ENCODE results near the gene SLC8A2.

DNA sequence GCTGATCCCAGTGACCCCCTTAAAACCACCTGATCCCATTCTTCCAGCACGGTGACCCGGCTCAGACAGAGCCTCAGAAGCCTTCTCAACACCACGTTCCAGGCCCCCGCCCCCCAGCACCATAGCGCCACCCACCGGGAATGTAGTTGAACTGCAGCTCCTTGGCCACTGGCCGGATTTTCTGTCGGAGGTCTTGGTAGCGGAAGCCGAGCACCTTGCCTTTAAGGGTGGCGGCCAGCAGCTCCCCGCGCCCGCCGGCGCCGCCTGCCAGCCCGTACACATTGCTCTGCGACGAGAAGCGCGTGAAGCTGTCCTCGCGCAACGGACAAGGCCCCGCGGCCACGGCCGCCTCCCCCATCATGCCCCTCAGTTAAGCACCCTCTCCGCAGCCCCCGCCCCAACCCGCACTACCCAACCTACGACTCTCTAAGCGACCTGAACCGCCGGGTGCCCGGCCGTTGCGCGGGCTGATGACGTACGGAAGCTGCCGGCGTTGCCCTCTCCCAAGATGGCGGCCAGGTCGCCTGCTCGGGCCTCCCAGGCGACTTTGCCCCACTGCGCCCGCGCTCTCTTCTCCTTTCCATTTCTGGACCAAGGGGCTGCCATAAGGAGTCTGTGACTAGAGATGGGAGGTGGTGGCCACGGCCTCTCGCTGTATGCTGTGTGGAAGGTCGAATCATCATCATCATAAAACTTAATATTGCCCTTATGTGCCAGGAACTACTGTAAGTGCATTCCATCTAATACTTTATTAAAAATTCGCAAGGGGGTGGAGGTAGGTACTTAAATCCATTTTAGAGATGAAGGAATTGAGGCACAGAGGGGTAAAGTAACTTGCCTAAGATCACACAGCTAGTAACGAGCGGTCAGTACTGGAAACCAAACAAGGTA is 12.4 kb upstream of the SLC8A2 start, which contains the start of gene KPTN:
- TF ChIP-seq, protein P1, sequence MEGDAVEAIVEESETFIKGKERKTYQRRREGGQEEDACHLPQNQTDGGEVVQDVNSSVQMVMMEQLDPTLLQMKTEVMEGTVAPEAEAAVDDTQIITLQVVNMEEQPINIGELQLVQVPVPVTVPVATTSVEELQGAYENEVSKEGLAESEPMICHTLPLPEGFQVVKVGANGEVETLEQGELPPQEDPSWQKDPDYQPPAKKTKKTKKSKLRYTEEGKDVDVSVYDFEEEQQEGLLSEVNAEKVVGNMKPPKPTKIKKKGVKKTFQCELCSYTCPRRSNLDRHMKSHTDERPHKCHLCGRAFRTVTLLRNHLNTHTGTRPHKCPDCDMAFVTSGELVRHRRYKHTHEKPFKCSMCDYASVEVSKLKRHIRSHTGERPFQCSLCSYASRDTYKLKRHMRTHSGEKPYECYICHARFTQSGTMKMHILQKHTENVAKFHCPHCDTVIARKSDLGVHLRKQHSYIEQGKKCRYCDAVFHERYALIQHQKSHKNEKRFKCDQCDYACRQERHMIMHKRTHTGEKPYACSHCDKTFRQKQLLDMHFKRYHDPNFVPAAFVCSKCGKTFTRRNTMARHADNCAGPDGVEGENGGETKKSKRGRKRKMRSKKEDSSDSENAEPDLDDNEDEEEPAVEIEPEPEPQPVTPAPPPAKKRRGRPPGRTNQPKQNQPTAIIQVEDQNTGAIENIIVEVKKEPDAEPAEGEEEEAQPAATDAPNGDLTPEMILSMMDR (conservative IDR thresholded peaks at IDR 0.05; ENCODE audit: low read length) = peak; percentile 97
- TF ChIP-seq EZH2phosphoT487 (IDR thresholded peaks at IDR 0.05; ENCODE audit: borderline replicate concordance, low read depth, low read length) = no peak

Measured in OCI-LY7 (cell line).